GM12873 (cell line): ENCODE measurements around the gene UPK3A.

Experiments used
- TF ChIP-seq, protein P1 (sequence below): IDR thresholded peaks from 2 replicates; pipeline ENCODE4 v1.5.1; 2012; ENCODE audit warnings: low read depth, mild to moderate bottlenecking, moderate library complexity, low read length, control low read depth; ENCODE audit not compliant: insufficient read depth; ENCODE audit errors: missing control alignments

UPK3A gene

DNA sequence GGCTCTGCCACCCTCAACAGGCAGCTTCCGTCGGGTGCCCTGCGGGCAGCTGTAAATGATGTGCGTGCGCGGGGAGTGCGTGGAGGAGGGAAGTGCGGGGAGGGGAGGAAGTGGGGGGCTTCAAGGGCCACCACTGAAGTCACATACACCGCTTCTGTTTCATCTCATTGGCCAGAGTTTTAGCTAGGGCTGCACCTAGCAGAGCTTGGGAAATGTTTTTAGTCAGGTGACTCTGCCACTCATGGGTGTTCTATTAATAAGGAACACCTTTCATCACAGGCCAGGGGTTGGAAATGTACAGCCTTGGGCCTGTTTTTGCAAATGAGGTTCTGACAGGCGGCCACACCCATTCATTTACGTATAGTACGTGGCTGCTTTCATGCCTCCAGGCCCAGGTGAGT is 39.6 kb downstream of the UPK3A start:
- TF ChIP-seq, protein P1, sequence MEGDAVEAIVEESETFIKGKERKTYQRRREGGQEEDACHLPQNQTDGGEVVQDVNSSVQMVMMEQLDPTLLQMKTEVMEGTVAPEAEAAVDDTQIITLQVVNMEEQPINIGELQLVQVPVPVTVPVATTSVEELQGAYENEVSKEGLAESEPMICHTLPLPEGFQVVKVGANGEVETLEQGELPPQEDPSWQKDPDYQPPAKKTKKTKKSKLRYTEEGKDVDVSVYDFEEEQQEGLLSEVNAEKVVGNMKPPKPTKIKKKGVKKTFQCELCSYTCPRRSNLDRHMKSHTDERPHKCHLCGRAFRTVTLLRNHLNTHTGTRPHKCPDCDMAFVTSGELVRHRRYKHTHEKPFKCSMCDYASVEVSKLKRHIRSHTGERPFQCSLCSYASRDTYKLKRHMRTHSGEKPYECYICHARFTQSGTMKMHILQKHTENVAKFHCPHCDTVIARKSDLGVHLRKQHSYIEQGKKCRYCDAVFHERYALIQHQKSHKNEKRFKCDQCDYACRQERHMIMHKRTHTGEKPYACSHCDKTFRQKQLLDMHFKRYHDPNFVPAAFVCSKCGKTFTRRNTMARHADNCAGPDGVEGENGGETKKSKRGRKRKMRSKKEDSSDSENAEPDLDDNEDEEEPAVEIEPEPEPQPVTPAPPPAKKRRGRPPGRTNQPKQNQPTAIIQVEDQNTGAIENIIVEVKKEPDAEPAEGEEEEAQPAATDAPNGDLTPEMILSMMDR = no peak

DNA sequence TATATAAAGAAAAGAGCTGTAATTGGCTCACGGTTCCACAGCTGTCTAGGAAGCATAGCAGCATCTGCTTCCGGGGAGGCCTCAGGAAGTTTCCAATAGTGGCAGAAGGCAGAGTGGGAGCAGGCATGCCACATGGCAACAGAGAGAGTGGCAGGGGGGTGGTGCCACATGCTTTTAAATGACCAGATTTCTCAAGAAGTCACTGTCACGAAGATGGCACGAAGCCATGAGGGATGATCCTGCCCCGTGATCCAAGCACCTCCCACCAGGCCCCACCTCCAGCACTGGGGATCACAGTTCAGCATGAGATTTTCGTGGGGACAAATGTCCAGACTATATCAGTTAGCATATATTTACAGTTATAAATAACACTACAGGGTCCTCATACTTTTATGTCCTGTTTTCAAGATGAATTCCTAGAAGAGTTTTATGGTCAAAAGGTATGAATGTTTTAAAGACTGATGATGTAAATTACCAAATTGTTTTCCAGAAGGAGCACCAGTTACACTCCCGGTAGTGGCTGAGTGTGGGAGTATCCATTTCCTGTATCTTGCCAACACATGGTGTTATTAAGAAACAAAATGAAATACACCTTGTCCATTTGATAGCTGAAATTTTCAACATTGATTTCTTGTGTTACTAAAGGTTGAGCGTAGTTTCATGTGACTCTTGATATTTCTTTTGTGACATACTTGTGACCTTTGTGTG is 44.2 kb downstream of the UPK3A start:
- TF ChIP-seq, protein P1 = no peak

DNA sequence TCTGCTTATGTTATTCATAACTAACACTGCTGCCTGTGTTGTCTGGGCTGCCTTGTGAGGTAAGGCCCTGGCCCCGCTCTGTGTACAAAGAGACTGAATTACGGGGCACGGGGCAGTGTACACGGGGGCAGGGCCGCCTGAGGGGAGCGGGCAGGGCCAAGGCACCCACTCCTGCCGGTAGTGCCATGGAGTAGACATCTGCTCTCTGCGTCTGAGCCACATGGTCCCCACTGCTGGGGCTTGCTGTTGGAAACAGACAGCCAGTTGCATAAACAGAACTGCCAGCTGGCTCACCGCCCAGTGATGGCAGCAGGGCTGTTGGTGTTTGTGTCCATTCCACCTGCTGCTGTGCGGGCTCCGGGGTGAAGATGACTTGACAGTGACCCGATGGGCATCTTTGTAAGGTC is 44.8 kb downstream of the UPK3A start:
- TF ChIP-seq, protein P1 = no peak

DNA sequence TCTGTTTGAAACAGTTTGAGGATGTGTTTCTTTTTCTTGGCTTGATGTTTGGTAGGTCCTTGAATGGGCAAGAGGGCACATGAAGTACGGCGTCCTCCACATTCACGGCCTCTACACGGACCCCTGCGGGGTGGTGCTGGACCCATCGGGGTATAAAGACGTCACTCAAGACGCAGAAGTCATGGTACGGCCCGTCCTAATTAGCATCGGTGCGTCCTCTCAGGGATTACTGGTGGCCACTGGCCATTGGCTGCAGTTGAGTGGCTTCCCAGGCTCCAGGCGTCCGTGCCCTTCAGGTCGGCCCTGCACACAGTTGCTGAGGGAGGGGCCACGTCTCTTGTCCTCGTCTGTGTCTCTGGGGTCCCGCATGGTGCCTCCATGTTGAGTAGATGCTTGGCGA is 45.8 kb downstream of the UPK3A start:
- TF ChIP-seq, protein P1 = no peak

DNA sequence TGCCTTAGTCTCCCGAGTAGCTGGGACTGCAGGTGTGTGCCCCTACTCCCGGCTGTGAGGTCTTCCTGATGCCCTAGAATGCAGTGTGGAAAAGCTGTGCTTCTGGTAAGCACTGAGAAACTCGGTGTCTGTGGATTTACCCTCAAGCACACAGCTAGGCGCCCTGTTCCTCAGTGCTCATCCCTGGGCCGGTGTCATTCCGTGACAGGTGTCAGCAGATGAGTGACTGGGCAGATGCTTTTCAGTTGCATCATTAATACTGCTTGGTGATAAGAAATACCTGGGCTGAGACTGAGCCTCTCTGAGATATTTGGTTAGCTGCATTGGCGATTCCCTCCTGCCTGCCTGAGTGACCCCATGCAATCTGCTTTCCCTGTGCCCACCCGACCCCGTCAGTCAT is 46.7 kb downstream of the UPK3A start:
- TF ChIP-seq, protein P1 = no peak

DNA sequence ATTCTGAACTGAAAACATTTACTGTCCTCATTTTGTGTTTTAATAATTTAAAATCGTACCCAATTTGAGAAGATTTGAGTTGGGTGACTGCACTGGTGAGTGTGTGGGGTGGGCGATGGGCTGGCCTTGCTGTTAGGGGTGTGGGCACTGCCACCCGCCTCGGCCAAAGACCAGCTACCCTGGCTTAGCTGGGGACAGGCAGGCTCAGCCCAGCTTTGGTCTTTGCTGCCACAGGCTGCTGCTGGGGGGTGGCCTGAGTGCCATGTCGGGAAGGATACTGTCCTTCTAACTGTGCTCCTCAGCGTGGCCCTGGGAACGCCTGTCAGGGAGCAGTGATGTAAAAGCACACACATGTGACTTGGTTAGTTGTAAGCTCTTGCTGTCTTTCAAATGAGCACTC is 47.3 kb downstream of the UPK3A start:
- TF ChIP-seq, protein P1 = no peak

DNA sequence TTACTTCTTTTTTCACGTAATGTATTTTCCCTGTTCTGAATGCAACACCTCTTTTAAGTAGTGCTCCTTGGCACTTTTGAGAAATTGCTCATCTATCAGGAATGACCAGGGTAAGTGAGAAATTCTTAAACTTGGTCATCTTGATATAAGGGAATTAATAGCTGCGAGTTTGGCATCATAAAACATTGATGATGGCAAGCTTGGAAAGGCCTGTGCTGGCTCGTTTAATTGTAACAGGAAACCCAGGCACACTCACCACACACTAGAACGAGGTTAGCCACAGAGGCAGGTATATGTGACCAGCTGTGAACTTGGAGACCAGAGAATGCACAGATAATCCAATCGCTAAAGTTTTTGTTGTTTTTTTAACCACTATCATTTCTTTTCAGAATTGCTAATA is 49.3 kb downstream of the UPK3A start:
- TF ChIP-seq, protein P1 = no peak
